T1000 (cell line): ENCODE results near the gene CSRP1.
"Not testable (repeated sequence)": the region's sequence is repeated elsewhere in the genome, so short reads cannot be mapped to it uniquely, and the experiment has no call there.

Experiments used
- DNase-seq: peaks from one replicate; lab custom pipeline; 2025; ENCODE audit warnings: mixed read lengths; lab: John Stamatoyannopoulos, UW

Gene CSRP1

GRCh38 chr1:201496296-201496690 lies 10.6 kb downstream of the CSRP1 start:
- no peak for DNase-seq

- DNase-seq: no peak
Observed at GRCh38 chr1:201495551-201496295, 11.2 kb downstream of the CSRP1 start.

GRCh38 chr1:201493757-201494617 lies 12.9 kb downstream of the CSRP1 start:
- no peak for DNase-seq

- DNase-seq: not testable (repeated sequence)
Observed at GRCh38 chr1:201493026-201493656, 13.8 kb downstream of the CSRP1 start.

GRCh38 chr1:201491896-201492511 lies 14.9 kb downstream of the CSRP1 start:
- DNase-seq: no peak

- DNase-seq: no peak
Observed at GRCh38 chr1:201490708-201491131, 16.2 kb downstream of the CSRP1 start.

- no peak for DNase-seq
Observed at GRCh38 chr1:201489643-201490261, 17.2 kb downstream of the CSRP1 start.

GRCh38 chr1:201488830-201489589 lies 17.9 kb downstream of the CSRP1 start:
- peak; percentile 92 for DNase-seq

- no peak for DNase-seq
Observed at GRCh38 chr1:201487742-201488141, 19.2 kb downstream of the CSRP1 start.

- DNase-seq: no peak
Observed at GRCh38 chr1:201486187-201486586, 20.7 kb downstream of the CSRP1 start.

- DNase-seq: no peak
Observed at GRCh38 chr1:201485184-201485774, 21.6 kb downstream of the CSRP1 start.

GRCh38 chr1:201483373-201483949 lies 23.5 kb downstream of the CSRP1 start:
- no peak for DNase-seq

- no peak for DNase-seq
Observed at GRCh38 chr1:201482755-201483154, 24.2 kb downstream of the CSRP1 start.

GRCh38 chr1:201481761-201482493 lies 25.0 kb downstream of the CSRP1 start:
- DNase-seq: peak; percentile 74

- DNase-seq: no peak
Observed at GRCh38 chr1:201481004-201481380, 25.9 kb downstream of the CSRP1 start.

GRCh38 chr1:201480231-201481003 lies 26.5 kb downstream of the CSRP1 start:
- no peak for DNase-seq

GRCh38 chr1:201479201-201479730 lies 27.7 kb downstream of the CSRP1 start:
- no peak for DNase-seq

- DNase-seq: not testable (repeated sequence)
Observed at GRCh38 chr1:201478666-201479065, 28.3 kb downstream of the CSRP1 start.
